Measurements from ENCODE around the gene VEPH1.

- TF ChIP-seq, protein P1, sequence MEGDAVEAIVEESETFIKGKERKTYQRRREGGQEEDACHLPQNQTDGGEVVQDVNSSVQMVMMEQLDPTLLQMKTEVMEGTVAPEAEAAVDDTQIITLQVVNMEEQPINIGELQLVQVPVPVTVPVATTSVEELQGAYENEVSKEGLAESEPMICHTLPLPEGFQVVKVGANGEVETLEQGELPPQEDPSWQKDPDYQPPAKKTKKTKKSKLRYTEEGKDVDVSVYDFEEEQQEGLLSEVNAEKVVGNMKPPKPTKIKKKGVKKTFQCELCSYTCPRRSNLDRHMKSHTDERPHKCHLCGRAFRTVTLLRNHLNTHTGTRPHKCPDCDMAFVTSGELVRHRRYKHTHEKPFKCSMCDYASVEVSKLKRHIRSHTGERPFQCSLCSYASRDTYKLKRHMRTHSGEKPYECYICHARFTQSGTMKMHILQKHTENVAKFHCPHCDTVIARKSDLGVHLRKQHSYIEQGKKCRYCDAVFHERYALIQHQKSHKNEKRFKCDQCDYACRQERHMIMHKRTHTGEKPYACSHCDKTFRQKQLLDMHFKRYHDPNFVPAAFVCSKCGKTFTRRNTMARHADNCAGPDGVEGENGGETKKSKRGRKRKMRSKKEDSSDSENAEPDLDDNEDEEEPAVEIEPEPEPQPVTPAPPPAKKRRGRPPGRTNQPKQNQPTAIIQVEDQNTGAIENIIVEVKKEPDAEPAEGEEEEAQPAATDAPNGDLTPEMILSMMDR (IDR thresholded peaks at IDR 0.05; ENCODE audit: low read depth, low read length, poor library complexity, severe bottlenecking) = no peak
- no peak for TF ChIP-seq EZH2phosphoT487 (IDR thresholded peaks at IDR 0.05; ENCODE audit: borderline replicate concordance, low read length)
Observed at GRCh38 chr3:157518881-157519280, 15.7 kb upstream of the VEPH1 start.

All from DOHH2 (cell line).